T-helper 17 cell (primary cell): ENCODE measurements around the gene NXPH4. TPM values are rescaled to one million over a fixed set of nuclear protein-coding genes. Genes with fewer than 3 reads are reported as not detected.

Source experiments
- ATAC-seq: fragments of 150-1000 bp; cut with Tn5 transposase; 2 replicates; pipeline ENCODE4 v1.10.0; 2021; ENCODE audit warnings: mild to moderate bottlenecking, moderate library complexity
- DNase-seq, 3 donors: peaks; one replicate each; pipeline versions ENCODE4 v3.0.0 to v3.0.0-alpha.2; 2020 to 2021
- H3K9me3 ChIP-seq: one replicate; pipeline ENCODE4 v1.7.0; 2013; ENCODE audit warnings: low read length, mild to moderate bottlenecking; ENCODE audit not compliant: control insufficient read depth, poor library complexity, severe bottlenecking
- H3K27ac Mint-ChIP-seq: one replicate; pipeline ENCODE4 v1.8.0; 2022; ENCODE audit warnings: mild to moderate bottlenecking, moderate library complexity, mixed read lengths
- H3K27me3 Mint-ChIP-seq: one replicate; pipeline ENCODE4 v1.8.0; 2022; ENCODE audit warnings: mixed read lengths
- H3K36me3 Mint-ChIP-seq: one replicate; pipeline ENCODE4 v1.8.0; 2022; ENCODE audit warnings: low read depth, mixed read lengths
- H3K4me1 Mint-ChIP-seq: one replicate; pipeline ENCODE4 v1.8.0; 2022; ENCODE audit warnings: mild to moderate bottlenecking, mixed read lengths
- H3K4me3 Mint-ChIP-seq: one replicate; pipeline ENCODE4 v1.8.0; 2022; ENCODE audit warnings: mild to moderate bottlenecking, moderate library complexity, mixed read lengths
- total RNA-seq, 4 donors: library from RNA in 2 of 4; stranded (reverse) in 2 of 4; gene quantifications; one replicate each; pipeline ENCODE4 v1.2.3 and lab custom pipeline; 2022 to 2026

Gene NXPH4
- total RNA-seq, 2 donors from 2014 or later, result not detected

GRCh38 chr12:57190037-57190436 is 26.6 kb upstream of the NXPH4 start:
- ATAC-seq, result no peak

GRCh38 chr12:57190821-57191220 is 25.8 kb upstream of the NXPH4 start:
- DNase-seq (no peak), ATAC-seq (no peak)
- Mint-ChIP-seq H3K4me3 (no peak overlapping the region), H3K36me3 (peaks cover 3% of the 10 kb centered on the region), H3K27me3 (no peaks in the 10 kb centered on the region), H3K27ac (no peak overlapping the region), H3K4me1 (peaks cover 4% of the 10 kb centered on the region)
- no peaks in the 10 kb centered on the region for H3K9me3 ChIP-seq

More at GRCh38 chr12:57190037-57190436, 26.6 kb upstream of the NXPH4 start:
- H3K4me3 Mint-ChIP-seq, result no peak overlapping the region
- H3K27ac Mint-ChIP-seq, result no peak overlapping the region
- H3K9me3 ChIP-seq, result no peaks in the 10 kb centered on the region
- H3K36me3 Mint-ChIP-seq, result peaks cover 3% of the 10 kb centered on the region
- no peaks in the 10 kb centered on the region for H3K27me3 Mint-ChIP-seq
- H3K4me1 Mint-ChIP-seq, result peaks cover 4% of the 10 kb centered on the region
- no peak for DNase-seq

DNA sequence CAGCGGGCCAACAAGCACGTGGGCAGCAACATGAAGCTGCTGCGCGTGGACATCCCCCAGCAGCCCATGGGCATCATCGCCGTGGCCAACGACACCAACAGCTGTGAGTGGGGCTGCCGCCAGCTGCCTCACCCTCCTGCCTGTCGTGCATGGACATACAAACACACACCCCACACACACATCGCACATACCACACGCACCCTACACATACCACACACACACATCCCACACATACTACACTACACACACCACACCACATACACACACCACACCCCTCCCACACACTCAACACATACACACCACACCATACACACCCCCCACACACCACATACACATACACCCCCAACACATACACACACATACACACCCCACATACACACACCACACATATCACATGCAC is 25.2 kb upstream of the NXPH4 start:
- Mint-ChIP-seq H3K36me3 (peaks cover 3% of the 10 kb centered on the region), H3K27me3 (no peaks in the 10 kb centered on the region), H3K4me3 (no peak overlapping the region), H3K27ac (no peak overlapping the region), H3K4me1 (peaks cover 4% of the 10 kb centered on the region)
- no peak for DNase-seq
- no peak for ATAC-seq
- H3K9me3 ChIP-seq, result no peaks in the 10 kb centered on the region

- ATAC-seq, result no peak
- H3K36me3 Mint-ChIP-seq, result peaks cover 5% of the 10 kb centered on the region
- no peaks in the 10 kb centered on the region for H3K27me3 Mint-ChIP-seq
These were observed 23.7 kb upstream of the NXPH4 start for GRCh38 chr12:57192920-57193319.

DNA sequence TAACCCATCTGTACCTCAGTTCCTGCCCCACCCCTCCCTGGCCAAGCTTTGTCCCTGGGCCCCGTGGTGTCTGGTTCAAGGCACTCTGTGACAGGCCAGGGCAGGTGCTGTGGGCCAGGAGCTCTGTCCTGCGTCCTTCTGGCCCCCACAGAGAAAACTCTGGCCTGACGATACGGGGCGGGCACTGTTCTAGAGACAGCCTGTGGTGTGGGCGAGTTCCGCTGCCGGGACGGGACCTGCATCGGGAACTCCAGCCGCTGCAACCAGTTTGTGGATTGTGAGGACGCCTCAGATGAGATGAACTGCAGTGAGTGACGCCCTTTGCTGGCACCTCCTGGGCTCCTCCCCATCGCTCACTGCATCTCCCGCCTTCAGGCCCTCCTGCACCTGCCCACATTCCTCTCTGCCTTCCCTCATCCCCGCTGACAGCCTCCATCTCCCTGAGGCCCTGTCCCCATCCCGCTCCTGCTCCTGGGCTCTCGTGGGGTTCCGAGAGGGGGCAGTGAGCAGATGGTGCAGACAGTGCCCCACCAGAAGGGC is 22.8 kb upstream of the NXPH4 start:
- no peaks in the 10 kb centered on the region for H3K9me3 ChIP-seq
- Mint-ChIP-seq H3K27me3 (no peaks in the 10 kb centered on the region), H3K4me3 (no peak overlapping the region)

More at GRCh38 chr12:57192920-57193319, 23.7 kb upstream of the NXPH4 start:
- Mint-ChIP-seq H3K4me3 (no peak overlapping the region), H3K27ac (no peak overlapping the region), H3K4me1 (peaks cover 2% of the 10 kb centered on the region)
- DNase-seq, result no peak
- no peaks in the 10 kb centered on the region for H3K9me3 ChIP-seq

DNA sequence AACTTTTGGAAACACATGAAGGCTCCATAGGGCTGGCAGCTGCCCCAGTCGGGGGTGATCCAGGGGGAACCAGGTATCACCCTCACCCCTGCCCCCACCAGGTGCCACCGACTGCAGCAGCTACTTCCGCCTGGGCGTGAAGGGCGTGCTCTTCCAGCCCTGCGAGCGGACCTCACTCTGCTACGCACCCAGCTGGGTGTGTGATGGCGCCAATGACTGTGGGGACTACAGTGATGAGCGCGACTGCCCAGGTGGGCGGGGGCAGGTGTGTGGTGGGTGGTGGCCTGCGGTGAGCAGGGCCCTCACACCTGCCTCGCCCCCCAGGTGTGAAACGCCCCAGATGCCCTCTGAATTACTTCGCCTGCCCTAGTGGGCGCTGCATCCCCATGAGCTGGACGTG is 22.3 kb upstream of the NXPH4 start:
- H3K27ac Mint-ChIP-seq, result no peak overlapping the region
- ATAC-seq (no peak), DNase-seq (no peak)
- H3K4me3 Mint-ChIP-seq, result no peak overlapping the region
- H3K36me3 Mint-ChIP-seq, result peaks cover 5% of the 10 kb centered on the region
- no peaks in the 10 kb centered on the region for H3K27me3 Mint-ChIP-seq
- H3K4me1 Mint-ChIP-seq, result peaks cover 2% of the 10 kb centered on the region
- H3K9me3 ChIP-seq, result no peaks in the 10 kb centered on the region

More for the DNA sequence above, 22.8 kb upstream of the NXPH4 start:
- H3K36me3 Mint-ChIP-seq, result peaks cover 5% of the 10 kb centered on the region
- ATAC-seq (no peak), DNase-seq (no peak)
- peaks cover 2% of the 10 kb centered on the region for H3K4me1 Mint-ChIP-seq
- no peak overlapping the region for H3K27ac Mint-ChIP-seq

DNA sequence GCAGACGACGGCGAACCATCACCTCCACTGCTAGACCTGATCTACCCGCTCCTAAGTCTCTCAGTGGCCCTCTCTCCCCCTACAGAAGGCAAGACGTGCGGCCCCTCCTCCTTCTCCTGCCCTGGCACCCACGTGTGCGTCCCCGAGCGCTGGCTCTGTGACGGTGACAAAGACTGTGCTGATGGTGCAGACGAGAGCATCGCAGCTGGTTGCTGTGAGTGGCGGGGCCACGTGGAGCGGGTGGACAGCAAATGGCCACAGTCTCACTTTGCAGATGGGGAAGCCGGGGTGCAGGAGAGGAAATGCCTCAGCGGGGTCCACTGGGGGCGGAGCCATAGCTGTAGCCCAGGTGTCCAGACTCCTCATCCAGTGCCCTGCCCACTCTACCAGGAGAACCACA is 21.4 kb upstream of the NXPH4 start:
- DNase-seq, result no peak
- no peaks in the 10 kb centered on the region for H3K9me3 ChIP-seq
- Mint-ChIP-seq H3K27ac (no peak overlapping the region), H3K4me1 (peaks cover 2% of the 10 kb centered on the region), H3K36me3 (peaks cover 5% of the 10 kb centered on the region), H3K27me3 (no peaks in the 10 kb centered on the region), H3K4me3 (no peak overlapping the region)
- ATAC-seq, result no peak

GRCh38 chr12:57195611-57196371 is 20.8 kb upstream of the NXPH4 start:
- Mint-ChIP-seq H3K36me3 (peaks cover 5% of the 10 kb centered on the region), H3K4me3 (no peak overlapping the region), H3K27ac (no peak overlapping the region), H3K27me3 (no peaks in the 10 kb centered on the region), H3K4me1 (peaks cover 2% of the 10 kb centered on the region)
- DNase-seq (no peak), ATAC-seq (no peak)
- H3K9me3 ChIP-seq, result no peaks in the 10 kb centered on the region

DNA sequence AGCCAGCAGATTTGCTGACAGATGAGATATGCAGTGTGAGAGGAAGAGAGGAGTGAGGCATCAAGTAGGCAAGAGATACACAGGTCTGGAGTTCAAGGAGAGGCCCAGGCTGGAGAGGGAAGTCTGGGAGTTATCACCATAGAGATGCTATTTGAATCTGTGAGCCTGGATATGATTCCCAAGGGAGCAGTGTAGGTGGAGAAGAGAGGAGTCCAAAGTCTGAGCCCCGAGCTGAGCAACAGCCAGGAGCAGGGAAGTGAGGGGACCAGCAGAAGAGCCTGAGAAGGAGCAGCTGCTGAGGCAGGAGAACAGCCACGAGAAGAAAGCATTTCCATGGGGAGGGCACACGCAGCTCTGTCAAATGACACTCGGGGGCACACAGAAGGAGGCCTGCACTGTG is 20.2 kb upstream of the NXPH4 start:
- ATAC-seq, result no peak
- Mint-ChIP-seq H3K4me1 (peaks cover 2% of the 10 kb centered on the region), H3K27me3 (no peaks in the 10 kb centered on the region), H3K4me3 (no peak overlapping the region), H3K36me3 (peaks cover 5% of the 10 kb centered on the region), H3K27ac (no peak overlapping the region)
- no peaks in the 10 kb centered on the region for H3K9me3 ChIP-seq
- no peak for DNase-seq

- Mint-ChIP-seq H3K27ac (no peak overlapping the region), H3K4me3 (no peak overlapping the region)
These were observed 19.6 kb upstream of the NXPH4 start for GRCh38 chr12:57196956-57197355.

GRCh38 chr12:57198329-57198728 is 18.3 kb upstream of the NXPH4 start:
- H3K27ac Mint-ChIP-seq, result no peak overlapping the region
- H3K4me3 Mint-ChIP-seq, result no peak overlapping the region
- DNase-seq, result no peak
- H3K9me3 ChIP-seq, result no peaks in the 10 kb centered on the region
- H3K4me1 Mint-ChIP-seq, result peaks cover 2% of the 10 kb centered on the region
- ATAC-seq, result no peak
- H3K36me3 Mint-ChIP-seq, result peaks cover 2% of the 10 kb centered on the region
- H3K27me3 Mint-ChIP-seq, result no peaks in the 10 kb centered on the region

More at GRCh38 chr12:57196956-57197355, 19.6 kb upstream of the NXPH4 start:
- H3K4me1 Mint-ChIP-seq, result peaks cover 2% of the 10 kb centered on the region
- H3K36me3 Mint-ChIP-seq, result peaks cover 3% of the 10 kb centered on the region
- DNase-seq (no peak), ATAC-seq (no peak)
- H3K9me3 ChIP-seq, result no peaks in the 10 kb centered on the region
- H3K27me3 Mint-ChIP-seq, result no peaks in the 10 kb centered on the region

DNA sequence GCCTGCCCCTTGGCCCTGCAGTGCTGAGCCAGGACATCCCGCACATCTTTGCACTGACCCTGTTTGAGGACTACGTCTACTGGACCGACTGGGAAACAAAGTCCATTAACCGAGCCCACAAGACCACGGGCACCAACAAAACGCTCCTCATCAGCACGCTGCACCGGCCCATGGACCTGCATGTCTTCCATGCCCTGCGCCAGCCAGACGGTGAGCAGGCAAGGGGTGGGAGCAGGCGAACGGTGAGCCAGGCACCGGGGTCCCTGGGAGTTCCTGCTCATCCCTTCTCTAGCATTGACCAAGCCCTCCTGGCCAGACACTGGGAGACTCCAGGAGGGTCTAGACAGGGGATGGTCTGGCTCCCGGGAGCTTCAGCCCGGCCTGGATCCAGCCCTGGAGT is 17.4 kb upstream of the NXPH4 start:
- H3K9me3 ChIP-seq, result no peaks in the 10 kb centered on the region
- no peak overlapping the region for H3K4me3 Mint-ChIP-seq
- no peaks in the 10 kb centered on the region for H3K27me3 Mint-ChIP-seq
- DNase-seq (no peak), ATAC-seq (no peak)
- H3K36me3 Mint-ChIP-seq, result peaks cover 2% of the 10 kb centered on the region
- H3K27ac Mint-ChIP-seq, result no peak overlapping the region
- no peaks in the 10 kb centered on the region for H3K4me1 Mint-ChIP-seq

- no peaks in the 10 kb centered on the region for H3K9me3 ChIP-seq
- DNase-seq (no peak), ATAC-seq (no peak)
- no peaks in the 10 kb centered on the region for H3K4me1 Mint-ChIP-seq
- peaks cover 2% of the 10 kb centered on the region for H3K36me3 Mint-ChIP-seq
- no peaks in the 10 kb centered on the region for H3K27me3 Mint-ChIP-seq
- no peak overlapping the region for H3K4me3 Mint-ChIP-seq
- H3K27ac Mint-ChIP-seq, result no peak overlapping the region
These were observed 16.1 kb upstream of the NXPH4 start for GRCh38 chr12:57200497-57200896.

DNA sequence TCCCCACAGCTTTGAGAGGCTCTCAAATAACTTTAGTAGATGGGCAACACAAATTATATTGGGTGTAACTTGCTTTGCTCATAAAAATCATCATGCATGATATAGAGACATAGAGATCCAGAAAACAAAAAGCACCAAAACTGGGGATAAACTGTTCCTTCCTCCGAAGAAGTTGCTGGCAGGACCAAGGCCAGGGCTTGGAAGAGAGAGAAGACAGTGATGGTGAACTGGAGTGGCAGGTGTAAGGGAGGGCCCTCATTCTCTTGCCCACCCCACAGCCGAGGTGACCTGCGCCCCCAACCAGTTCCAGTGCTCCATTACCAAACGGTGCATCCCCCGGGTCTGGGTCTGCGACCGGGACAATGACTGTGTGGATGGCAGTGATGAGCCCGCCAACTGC is 15.4 kb upstream of the NXPH4 start:
- H3K4me1 Mint-ChIP-seq, result no peaks in the 10 kb centered on the region
- no peak overlapping the region for H3K27ac Mint-ChIP-seq
- no peaks in the 10 kb centered on the region for H3K27me3 Mint-ChIP-seq
- H3K4me3 Mint-ChIP-seq, result no peak overlapping the region
- no peaks in the 10 kb centered on the region for H3K9me3 ChIP-seq
- ATAC-seq (no peak), DNase-seq (no peak)
- H3K36me3 Mint-ChIP-seq, result peaks cover 2% of the 10 kb centered on the region
